ENCODE data around the gene JAKMIP3. TPM values are rescaled to one million over a fixed set of nuclear protein-coding genes. Genes with fewer than 3 reads are reported as not detected.

Gene JAKMIP3
- total RNA-seq, 1 experiment from 2014 or later = 5.6 TPM

DNA sequence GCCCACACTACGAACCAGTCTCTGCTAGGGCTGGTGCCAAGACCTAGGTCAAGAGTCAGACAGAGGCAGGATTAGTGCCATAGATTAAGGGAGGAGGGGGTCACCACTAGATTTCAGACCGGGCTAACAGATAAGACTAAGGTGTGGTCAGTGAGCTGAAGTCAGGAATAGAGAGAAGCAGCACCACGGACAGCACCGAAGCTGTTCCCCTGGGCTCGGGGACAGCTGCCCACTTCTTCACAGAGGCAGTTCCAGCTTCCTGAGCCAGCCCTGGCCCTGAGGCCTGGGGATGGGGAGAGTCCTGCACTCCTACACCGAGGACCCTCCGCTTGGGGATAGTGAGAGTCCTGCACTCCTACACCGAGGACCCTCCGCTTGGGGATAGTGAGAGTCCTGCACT lies 11.2 kb upstream of the JAKMIP3 start:
- Histone ChIP-seq H2AFZ (no peak overlapping the region), H3K36me3 (ENCODE audit: low read depth) (no peaks in the 10 kb centered on the region), H3K4me2 (no peak overlapping the region), H3K79me2 (ENCODE audit: low read depth) (no peaks in the 10 kb centered on the region), H3K4me3 (no peak overlapping the region), H3K4me1 (replicated peaks; ENCODE audit: insufficient read depth) (no peaks in the 10 kb centered on the region), H3F3A (ENCODE audit: insufficient read depth, low read depth) (no peaks in the 10 kb centered on the region), H3K27me3 (ENCODE audit: insufficient read depth, low read depth) (peaks cover 55% of the 10 kb centered on the region), H3K9me3 (ENCODE audit: insufficient read depth, low read depth) (0 out of 2 replicates have a peak, but pooled peaks cover 6% of the 10 kb centered on the region), H4K20me1 (ENCODE audit: insufficient read depth) (no peaks in the 10 kb centered on the region), H3K27ac (no peak overlapping the region), H3K9me2 (ENCODE audit: insufficient read depth) (no peaks in the 10 kb centered on the region)
- peak in 1 of 2 experiments; percentile 6 for DNase-seq
- CTCF ChIA-PET = no interaction called here
- TF ChIP-seq CTCF (conservative IDR thresholded peaks at IDR 0.05) (no peak), EZH2 (IDR thresholded peaks at IDR 0.05; ENCODE audit: low read depth) (no peak)
- no TSS peak for BruUV-seq (replicated peaks)
- POLR2A ChIA-PET (ENCODE audit: unreplicated experiment) = no interaction called here
- intact Hi-C loops (cut with micrococcal nuclease; ENCODE audit: unreplicated experiment) = no loop called here

DNA sequence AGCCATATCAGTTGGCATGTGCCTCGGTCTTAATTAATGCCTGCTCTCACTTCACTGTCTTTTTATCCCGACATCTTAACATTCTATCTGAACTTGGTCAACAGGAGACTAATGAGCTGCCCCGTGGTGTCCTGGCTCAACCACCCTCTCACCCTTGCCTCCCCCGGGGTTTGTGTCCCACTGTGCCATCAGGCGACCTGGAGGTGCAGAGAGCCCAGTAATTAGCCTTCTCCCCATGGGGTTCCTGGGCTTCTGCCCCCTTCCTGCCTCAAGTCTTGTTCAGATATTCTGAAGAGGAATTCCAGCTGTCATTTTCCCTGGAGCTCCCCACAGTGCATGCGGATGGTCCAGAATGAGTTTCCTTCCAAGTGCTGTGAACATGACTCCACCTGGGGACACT lies 10.1 kb upstream of the JAKMIP3 start:
- Histone ChIP-seq H3K4me2 (no peak overlapping the region), H3K27me3 (ENCODE audit: insufficient read depth, low read depth) (peaks cover 46% of the 10 kb centered on the region), H2AFZ (no peak overlapping the region), H3K79me2 (ENCODE audit: low read depth) (no peaks in the 10 kb centered on the region), H3F3A (ENCODE audit: insufficient read depth, low read depth) (no peaks in the 10 kb centered on the region), H4K20me1 (ENCODE audit: insufficient read depth) (no peaks in the 10 kb centered on the region), H3K4me1 (replicated peaks; ENCODE audit: insufficient read depth) (no peaks in the 10 kb centered on the region), H3K4me3 (no peak overlapping the region), H3K36me3 (ENCODE audit: low read depth) (no peaks in the 10 kb centered on the region), H3K9me3 (ENCODE audit: insufficient read depth, low read depth) (0 out of 2 replicates have a peak, but pooled peaks cover 6% of the 10 kb centered on the region), H3K27ac (no peak overlapping the region), H3K9me2 (ENCODE audit: insufficient read depth) (no peaks in the 10 kb centered on the region)
- intact Hi-C loops (cut with micrococcal nuclease; ENCODE audit: unreplicated experiment) = no loop called here
- no TSS peak for BruUV-seq (replicated peaks)
- POLR2A ChIA-PET (ENCODE audit: unreplicated experiment) = no interaction called here
- DNase-seq = no peak
- TF ChIP-seq EZH2 (IDR thresholded peaks at IDR 0.05; ENCODE audit: low read depth) = no peak
- TF ChIP-seq CTCF (conservative IDR thresholded peaks at IDR 0.05) = no peak
- CTCF ChIA-PET = no interaction called here

GRCh38 chr10:132056663-132057062 lies 9.1 kb upstream of the JAKMIP3 start:
- no peak overlapping the region for H2AFZ ChIP-seq
- 0 out of 2 replicates have a peak, but pooled peaks cover 4% of the 10 kb centered on the region for H3K9me3 ChIP-seq (ENCODE audit: insufficient read depth, low read depth)
- POLR2A ChIA-PET (ENCODE audit: unreplicated experiment) = no interaction called here
- no peak overlapping the region for H3K27ac ChIP-seq
- H3K4me3 ChIP-seq = no peak overlapping the region
- no peaks in the 10 kb centered on the region for H4K20me1 ChIP-seq (ENCODE audit: insufficient read depth)
- H3K4me1 ChIP-seq (replicated peaks; ENCODE audit: insufficient read depth) = no peaks in the 10 kb centered on the region
- no peak overlapping the region for H3K4me2 ChIP-seq
- CTCF ChIA-PET = no interaction called here
- intact Hi-C loops (cut with micrococcal nuclease; ENCODE audit: unreplicated experiment) = no loop called here
- H3K79me2 ChIP-seq (ENCODE audit: low read depth) = no peaks in the 10 kb centered on the region
- no peaks in the 10 kb centered on the region for H3F3A ChIP-seq (ENCODE audit: insufficient read depth, low read depth)
- H3K36me3 ChIP-seq (ENCODE audit: low read depth) = no peaks in the 10 kb centered on the region
- BruUV-seq (replicated peaks) = no TSS peak
- peaks cover 43% of the 10 kb centered on the region for H3K27me3 ChIP-seq (ENCODE audit: insufficient read depth, low read depth)
- TF ChIP-seq EZH2 (IDR thresholded peaks at IDR 0.05; ENCODE audit: low read depth) (no peak), CTCF (conservative IDR thresholded peaks at IDR 0.05) (no peak)
- no peaks in the 10 kb centered on the region for H3K9me2 ChIP-seq (ENCODE audit: insufficient read depth)
- no peak for DNase-seq
